Activated CD8-positive, alpha-beta T cell treated with anti-CD3 and anti-CD28 coated beads for 36 hours (primary cell): ENCODE data around the gene GRID1. TPM values are rescaled to one million over a fixed set of nuclear protein-coding genes. Genes with fewer than 3 reads are reported as not detected.

Experiments
- ATAC-seq: fragments of 200-7000 bp; cut with Tn5 transposase; one replicate; pipeline ENCODE4 v1.10.0; 2021; ENCODE audit warnings: mild to moderate bottlenecking, moderate library complexity
- CTCF ChIA-PET: fragments of 350-600 bp; sonication (Branson Sonifier 250); formaldehyde crosslinking; loops from one replicate; lab custom pipeline; 2021; ENCODE audit warnings: antibody characterized with exemption; lab: Charles Lee
- POLR2A ChIA-PET: fragments of 350-600 bp; sonication (Branson Sonifier 250); formaldehyde crosslinking; loops from one replicate; lab custom pipeline; 2021; ENCODE audit warnings: antibody characterized with exemption; lab: Charles Lee
- DNase-seq: peaks from one replicate; pipeline ENCODE4 v3.0.0-alpha.2; 2020
- H3K27ac Mint-ChIP-seq: one replicate; pipeline ENCODE4 v1.8.0; 2021; ENCODE audit warnings: mild to moderate bottlenecking, mixed read lengths
- H3K27me3 Mint-ChIP-seq: one replicate; pipeline ENCODE4 v1.8.0; 2021; ENCODE audit warnings: mixed read lengths
- H3K36me3 Mint-ChIP-seq: one replicate; pipeline ENCODE4 v1.8.0; 2021; ENCODE audit warnings: low read depth, mixed read lengths
- H3K4me1 Mint-ChIP-seq: one replicate; pipeline ENCODE4 v1.8.0; 2021; ENCODE audit warnings: low read depth, mixed read lengths
- H3K4me3 Mint-ChIP-seq: one replicate; pipeline ENCODE4 v1.8.0; 2021; ENCODE audit warnings: mild to moderate bottlenecking, moderate library complexity, mixed read lengths
- H3K9me3 Mint-ChIP-seq: one replicate; pipeline ENCODE4 v1.8.0; 2021; ENCODE audit warnings: mixed read lengths
- CTCF ChIP-seq: fragments of 200-600 bp; IDR thresholded peaks from one replicate; pipeline ENCODE4 v1.8.0; 2022; ENCODE audit warnings: antibody characterized with exemption, mild to moderate bottlenecking
- intact Hi-C: fragments of 100-400 bp; cut with micrococcal nuclease; formaldehyde crosslinking; loops from one replicate; pipeline ENCODE4 v1.10.0; 2022
- total RNA-seq, 2 experiments: library from RNA; stranded (reverse); gene quantifications; one replicate each; pipeline ENCODE4 v1.2.3, GENCODE V29; 2021

Gene GRID1
- total RNA-seq, 2 experiments from 2014 or later: not detected

GRCh38 chr10:85635650-85636049 lies 730.9 kb downstream of the GRID1 start:
- ChIA-PET POLR2A (no interaction called here), CTCF (no interaction called here)
- H3K27me3 Mint-ChIP-seq: no peaks in the 10 kb centered on the region
- intact Hi-C loops: no loop called here
- DNase-seq (no peak), ATAC-seq (no peak)
- no peaks in the 10 kb centered on the region for H3K9me3 Mint-ChIP-seq
- peaks cover 4% of the 10 kb centered on the region for H3K4me1 Mint-ChIP-seq
- H3K27ac Mint-ChIP-seq: no peak overlapping the region
- no peak for TF ChIP-seq CTCF
- H3K36me3 Mint-ChIP-seq: no peaks in the 10 kb centered on the region
- no peak overlapping the region for H3K4me3 Mint-ChIP-seq

- no peak for TF ChIP-seq CTCF
- ChIA-PET CTCF (interaction anchor here (1.1 to 2.4 kb wide), 2 partner anchors 9 to 12 kb away, joined by 3 to 9 read pairs; no protein-coding TSS in a partner anchor), POLR2A (no interaction called here)
- intact Hi-C loops: no loop called here
- H3K27ac Mint-ChIP-seq: no peak overlapping the region
- no peak overlapping the region for H3K4me3 Mint-ChIP-seq
- DNase-seq: no peak
- H3K27me3 Mint-ChIP-seq: peaks cover 1% of the 10 kb centered on the region
- no peak for ATAC-seq
- no peaks in the 10 kb centered on the region for H3K4me1 Mint-ChIP-seq
- no peaks in the 10 kb centered on the region for H3K9me3 Mint-ChIP-seq
- no peaks in the 10 kb centered on the region for H3K36me3 Mint-ChIP-seq
Observed at GRCh38 chr10:85624511-85624910, 742.1 kb downstream of the GRID1 start.

GRCh38 chr10:85623758-85624157 lies 742.8 kb downstream of the GRID1 start:
- TF ChIP-seq CTCF: no peak
- intact Hi-C loops: no loop called here
- no peaks in the 10 kb centered on the region for H3K4me1 Mint-ChIP-seq
- no peak overlapping the region for H3K27ac Mint-ChIP-seq
- ATAC-seq (no peak), DNase-seq (no peak)
- H3K4me3 Mint-ChIP-seq: no peak overlapping the region
- H3K27me3 Mint-ChIP-seq: peaks cover 1% of the 10 kb centered on the region
- H3K36me3 Mint-ChIP-seq: no peaks in the 10 kb centered on the region
- POLR2A ChIA-PET: no interaction called here
- H3K9me3 Mint-ChIP-seq: no peaks in the 10 kb centered on the region
- CTCF ChIA-PET: interaction anchor here (1.1 to 2.4 kb wide), 2 partner anchors 8 to 12 kb away, joined by 3 to 9 read pairs; no protein-coding TSS in a partner anchor

GRCh38 chr10:85623342-85623741 lies 743.3 kb downstream of the GRID1 start:
- no peak overlapping the region for H3K4me3 Mint-ChIP-seq
- intact Hi-C loops: no loop called here
- H3K27me3 Mint-ChIP-seq: peaks cover 1% of the 10 kb centered on the region
- DNase-seq: no peak
- H3K9me3 Mint-ChIP-seq: no peaks in the 10 kb centered on the region
- ChIA-PET POLR2A (no interaction called here), CTCF (interaction anchor here (0.8 to 2.4 kb wide), 2 partner anchors 9 to 11 kb away, joined by 4 to 9 read pairs; no protein-coding TSS in a partner anchor)
- TF ChIP-seq CTCF: no peak
- H3K4me1 Mint-ChIP-seq: no peaks in the 10 kb centered on the region
- no peak for ATAC-seq
- no peaks in the 10 kb centered on the region for H3K36me3 Mint-ChIP-seq
- no peak overlapping the region for H3K27ac Mint-ChIP-seq

- DNase-seq (no peak), ATAC-seq (no peak)
- intact Hi-C loops: no loop called here
- Mint-ChIP-seq H3K4me3 (no peak overlapping the region), H3K27ac (no peak overlapping the region), H3K27me3 (peaks cover 1% of the 10 kb centered on the region), H3K36me3 (no peaks in the 10 kb centered on the region), H3K4me1 (no peaks in the 10 kb centered on the region), H3K9me3 (no peaks in the 10 kb centered on the region)
- TF ChIP-seq CTCF: no peak
- POLR2A ChIA-PET: no interaction called here
- CTCF ChIA-PET: interaction anchor here (0.8 to 2.4 kb wide), 2 partner anchors 8 to 10 kb away, joined by 4 to 9 read pairs; no protein-coding TSS in a partner anchor
Observed at GRCh38 chr10:85622425-85622824, 744.2 kb downstream of the GRID1 start.
